GM21381 (cell line): ENCODE measurements around the gene TMED6.
"Not testable (repeated sequence)": the region's sequence is repeated elsewhere in the genome, so short reads cannot be mapped to it uniquely, and the experiment has no call there.

Experiments
- ATAC-seq: cut with Tn5 transposase; IDR thresholded peaks from one replicate; pipeline ENCODE4 v1.9.1; 2021; ENCODE audit warnings: mild to moderate bottlenecking, moderate library complexity; ENCODE audit not compliant: unreplicated experiment

The TMED6 gene

DNA sequence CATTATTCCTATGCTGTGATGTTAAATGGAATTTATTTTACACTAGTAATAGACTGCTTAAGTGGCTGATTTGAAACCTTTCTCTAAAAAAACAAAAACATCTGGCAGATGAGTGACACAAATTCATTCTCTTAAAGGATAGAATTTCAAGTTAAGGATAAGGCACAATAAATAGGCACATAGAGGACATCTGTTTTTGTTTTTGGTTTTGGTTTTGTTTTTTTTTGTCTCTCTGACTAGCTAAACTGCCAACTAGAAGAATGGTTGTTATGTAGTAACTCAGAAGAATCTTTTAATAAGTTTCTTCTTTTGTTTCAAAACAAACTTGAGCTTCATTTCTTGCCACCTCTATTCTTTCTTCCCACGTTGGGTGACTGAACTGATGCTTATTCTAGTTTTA, 45.6 kb downstream of the TMED6 start:
- ATAC-seq = no peak

DNA sequence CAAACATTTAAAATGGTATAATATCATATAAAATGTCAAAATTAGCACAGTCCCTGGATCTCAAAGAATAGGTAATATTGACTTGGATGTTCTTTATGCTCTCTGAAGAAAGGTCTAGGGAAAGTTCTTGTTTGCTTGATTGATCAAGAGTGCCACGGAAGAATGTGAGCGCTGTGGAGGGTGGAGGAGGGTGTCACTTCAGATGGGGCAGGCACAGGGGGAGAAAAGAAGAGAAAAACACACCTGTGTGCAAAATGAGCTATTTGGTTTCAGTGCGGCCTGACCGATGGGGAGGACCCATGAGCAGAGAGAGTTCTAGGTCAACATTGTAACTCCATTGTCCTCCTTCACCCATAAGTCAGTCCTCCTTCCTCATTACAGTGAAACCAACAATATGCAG, 49.3 kb downstream of the TMED6 start:
- ATAC-seq = no peak

DNA sequence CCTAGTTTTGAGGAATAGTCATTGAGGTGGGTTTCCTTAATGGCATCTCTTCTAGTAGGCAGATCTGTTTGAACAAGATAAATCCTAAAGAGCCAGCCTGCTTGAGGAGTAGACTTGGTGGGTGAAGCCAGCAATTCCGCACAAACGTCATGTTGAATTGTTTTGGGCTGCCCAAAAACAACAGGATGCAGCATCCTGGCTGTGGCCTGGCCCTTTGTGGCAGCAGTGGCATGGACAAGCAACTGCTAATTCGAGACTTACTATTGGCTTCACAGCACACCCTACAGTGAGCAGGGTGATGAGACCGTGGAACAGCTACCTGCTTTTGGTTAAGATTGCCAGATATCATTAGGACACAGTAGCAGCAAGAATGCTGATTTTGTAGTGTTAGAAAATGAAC, 49.7 kb downstream of the TMED6 start:
- ATAC-seq = no peak

DNA sequence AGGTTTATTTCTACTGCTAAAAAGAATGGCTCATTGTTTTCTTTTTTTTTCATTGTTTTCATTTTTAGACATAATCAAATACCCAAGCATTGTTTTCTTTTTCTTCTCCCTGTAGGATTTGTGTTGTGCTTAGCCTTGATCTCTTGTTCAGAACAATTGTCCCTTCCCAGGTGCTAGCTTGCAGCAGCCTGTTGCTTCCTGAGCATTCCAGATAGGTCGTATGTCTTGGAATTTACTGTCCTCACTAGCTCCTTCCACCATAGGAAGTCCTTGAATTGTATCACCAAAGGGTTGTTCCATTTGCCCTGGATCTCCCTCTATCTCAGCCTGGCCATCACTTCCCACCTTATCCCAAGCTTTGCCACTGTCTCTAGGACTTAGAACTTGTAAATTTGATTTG, 50.4 kb downstream of the TMED6 start:
- ATAC-seq = no peak

DNA sequence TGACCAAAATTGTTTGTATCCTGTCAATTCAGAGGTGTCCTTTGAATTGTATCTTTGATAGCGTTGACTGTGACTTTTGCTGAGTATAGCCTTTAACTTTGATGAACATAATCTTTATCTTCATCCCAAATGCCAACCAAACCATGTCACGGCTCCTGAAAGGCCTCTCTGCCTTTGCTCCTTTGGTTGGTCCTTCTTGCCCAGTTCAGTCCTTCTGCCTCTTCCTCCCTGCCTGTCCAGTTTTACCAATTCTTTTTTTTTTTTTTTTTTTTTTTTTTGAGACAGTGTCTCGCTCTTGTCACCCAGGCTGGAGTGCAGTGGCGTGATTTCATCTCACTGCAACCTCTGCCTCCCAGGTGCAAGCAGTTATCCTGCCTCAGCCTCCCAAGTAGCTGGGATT, 53.3 kb downstream of the TMED6 start:
- no peak for ATAC-seq

DNA sequence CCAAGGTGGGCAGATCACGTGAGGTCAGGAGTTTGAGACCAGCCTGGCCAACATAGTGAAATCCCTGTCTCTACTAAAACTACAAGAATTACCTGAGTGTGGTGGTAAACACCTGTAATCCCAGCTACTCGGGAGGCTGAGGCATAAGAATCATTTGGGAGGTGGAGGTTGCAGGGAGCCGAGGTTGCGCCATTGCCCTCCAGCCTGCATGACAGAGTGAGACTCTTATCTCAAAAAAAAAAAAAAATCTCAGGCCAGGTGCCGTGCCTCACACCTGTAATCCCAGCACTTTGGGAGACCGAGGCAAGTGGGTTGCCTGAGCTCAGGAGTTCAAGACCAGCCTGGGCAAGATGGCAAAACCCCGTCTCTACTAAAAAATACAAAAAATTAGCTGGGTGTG, 54.8 kb downstream of the TMED6 start:
- ATAC-seq = not testable (repeated sequence)

DNA sequence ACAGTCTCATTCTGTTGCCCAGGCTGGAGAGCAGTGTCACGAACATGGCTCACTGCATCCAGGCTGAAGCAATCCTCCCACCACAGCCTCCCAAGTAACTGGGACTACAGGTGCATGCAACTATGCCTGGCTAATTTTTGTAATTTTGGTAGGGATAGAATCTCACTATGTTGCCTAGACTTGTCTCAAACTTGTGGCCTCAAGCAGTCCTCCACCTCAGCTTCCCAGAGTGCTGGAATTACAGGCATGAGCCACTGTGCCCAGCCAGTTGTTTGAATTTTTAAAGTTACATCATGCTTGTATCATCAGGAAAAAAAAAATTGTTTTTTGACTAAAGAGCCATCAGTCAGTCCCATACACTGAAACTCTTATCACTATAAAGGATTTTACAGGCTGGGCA, 57.5 kb downstream of the TMED6 start:
- no peak for ATAC-seq

DNA sequence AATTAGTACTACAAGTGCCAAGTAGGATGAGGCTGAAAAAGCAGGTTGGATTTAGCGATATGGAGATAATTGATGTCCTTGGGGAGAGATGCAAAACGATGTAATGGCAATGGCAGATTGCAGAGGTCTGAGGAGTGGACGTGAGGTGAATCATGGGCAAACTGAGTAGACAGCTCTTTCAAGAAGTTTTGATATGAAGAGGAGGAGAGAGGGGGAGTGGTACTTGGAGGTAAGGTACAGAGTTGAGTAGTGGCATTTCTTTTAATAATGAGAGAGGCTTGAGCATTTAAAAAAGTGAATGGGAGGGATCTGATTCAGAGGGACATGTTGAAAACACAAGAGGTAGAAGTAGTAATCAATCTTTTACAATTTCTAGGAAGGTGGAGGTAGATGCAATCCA, 58.2 kb downstream of the TMED6 start:
- ATAC-seq = no peak
